ENCODE data around the gene HECW1. TPM values are rescaled to one million over a fixed set of nuclear protein-coding genes. Genes with fewer than 3 reads are reported as not detected.
"Not testable (repeated sequence)": the region's sequence is repeated elsewhere in the genome, so short reads cannot be mapped to it uniquely, and the experiment has no call there.

The HECW1 gene
- total RNA-seq, 2 experiments from 2014 or later, result not detected

- POLR2A ChIA-PET, result no interaction called here
- Mint-ChIP-seq H3K4me1 (no peaks in the 10 kb centered on the region), H3K27ac (no peak overlapping the region), H3K27me3 (peaks cover 21% of the 10 kb centered on the region), H3K36me3 (ENCODE audit: low read depth) (no peaks in the 10 kb centered on the region), H3K4me3 (no peak overlapping the region), H3K9me3 (no peaks in the 10 kb centered on the region)
- CTCF ChIA-PET, result no interaction called here
- no peak for DNase-seq
Measured at GRCh38 chr7:43337191-43337590, 224.7 kb downstream of the HECW1 start.

- DNase-seq, result no peak
- Mint-ChIP-seq H3K27me3 (peaks cover 21% of the 10 kb centered on the region), H3K36me3 (ENCODE audit: low read depth) (no peaks in the 10 kb centered on the region), H3K4me3 (no peak overlapping the region), H3K4me1 (no peaks in the 10 kb centered on the region), H3K27ac (no peak overlapping the region), H3K9me3 (no peaks in the 10 kb centered on the region)
- POLR2A ChIA-PET, result no interaction called here
- CTCF ChIA-PET, result no interaction called here
Measured at GRCh38 chr7:43337811-43338210, 225.4 kb downstream of the HECW1 start.

GRCh38 chr7:43341132-43341531, 228.7 kb downstream of the HECW1 start:
- Mint-ChIP-seq H3K9me3 (no peaks in the 10 kb centered on the region), H3K4me3 (no peak overlapping the region), H3K36me3 (ENCODE audit: low read depth) (no peaks in the 10 kb centered on the region), H3K27ac (no peak overlapping the region), H3K4me1 (no peaks in the 10 kb centered on the region), H3K27me3 (peaks cover 20% of the 10 kb centered on the region)
- no peak for DNase-seq
- CTCF ChIA-PET, result no interaction called here
- POLR2A ChIA-PET, result no interaction called here

- H3K4me1 Mint-ChIP-seq; H3K9me3 Mint-ChIP-seq; DNase-seq; H3K27ac Mint-ChIP-seq; H3K4me3 Mint-ChIP-seq; POLR2A ChIA-PET; H3K36me3 Mint-ChIP-seq (ENCODE audit: low read depth); CTCF ChIA-PET: not testable (repeated sequence)
- H3K27me3 Mint-ChIP-seq, result peaks cover 28% of the 10 kb centered on the region
Measured at GRCh38 chr7:43343417-43343816, 231.0 kb downstream of the HECW1 start.

- H3K4me1 Mint-ChIP-seq; DNase-seq; H3K4me3 Mint-ChIP-seq; H3K9me3 Mint-ChIP-seq; H3K27ac Mint-ChIP-seq; H3K36me3 Mint-ChIP-seq (ENCODE audit: low read depth); CTCF ChIA-PET; POLR2A ChIA-PET: not testable (repeated sequence)
- H3K27me3 Mint-ChIP-seq, result peaks cover 30% of the 10 kb centered on the region
Measured at GRCh38 chr7:43345696-43346095, 233.2 kb downstream of the HECW1 start.

GRCh38 chr7:43351683-43352082, 239.2 kb downstream of the HECW1 start:
- no peak overlapping the region for H3K4me3 Mint-ChIP-seq
- POLR2A ChIA-PET, result no interaction called here
- H3K27me3 Mint-ChIP-seq, result peaks cover 33% of the 10 kb centered on the region
- no peak overlapping the region for H3K27ac Mint-ChIP-seq
- H3K4me1 Mint-ChIP-seq, result no peaks in the 10 kb centered on the region
- CTCF ChIA-PET, result no interaction called here
- DNase-seq, result no peak
- no peaks in the 10 kb centered on the region for H3K36me3 Mint-ChIP-seq (ENCODE audit: low read depth)
- no peaks in the 10 kb centered on the region for H3K9me3 Mint-ChIP-seq

- Mint-ChIP-seq H3K9me3 (no peaks in the 10 kb centered on the region), H3K4me1 (no peaks in the 10 kb centered on the region), H3K36me3 (ENCODE audit: low read depth) (no peaks in the 10 kb centered on the region), H3K4me3 (no peak overlapping the region), H3K27me3 (peaks cover 21% of the 10 kb centered on the region), H3K27ac (no peak overlapping the region)
- ChIA-PET POLR2A (no interaction called here), CTCF (interaction anchor here (1.7 kb wide), 1 partner anchor 16 kb away, joined by 3 read pairs; no protein-coding TSS in a partner anchor)
- no peak for DNase-seq
Measured at GRCh38 chr7:43353902-43354301, 241.5 kb downstream of the HECW1 start.

- ChIA-PET CTCF (no interaction called here), POLR2A (no interaction called here)
- Mint-ChIP-seq H3K27ac (no peak overlapping the region), H3K9me3 (no peaks in the 10 kb centered on the region), H3K4me3 (no peak overlapping the region), H3K4me1 (no peaks in the 10 kb centered on the region), H3K27me3 (peaks cover 4% of the 10 kb centered on the region), H3K36me3 (ENCODE audit: low read depth) (no peaks in the 10 kb centered on the region)
- DNase-seq, result no peak
Measured at GRCh38 chr7:43362652-43363034, 250.2 kb downstream of the HECW1 start.

- Mint-ChIP-seq H3K27me3 (peaks cover 4% of the 10 kb centered on the region), H3K4me1 (no peaks in the 10 kb centered on the region), H3K9me3 (no peaks in the 10 kb centered on the region), H3K36me3 (ENCODE audit: low read depth) (no peaks in the 10 kb centered on the region), H3K27ac (no peak overlapping the region), H3K4me3 (no peak overlapping the region)
- ChIA-PET CTCF (no interaction called here), POLR2A (no interaction called here)
- DNase-seq, result no peak
Measured at GRCh38 chr7:43363035-43363791, 250.8 kb downstream of the HECW1 start.

- H3K9me3 Mint-ChIP-seq, result no peaks in the 10 kb centered on the region
- no peak overlapping the region for H3K4me3 Mint-ChIP-seq
- no peak overlapping the region for H3K27ac Mint-ChIP-seq
- peaks cover 4% of the 10 kb centered on the region for H3K27me3 Mint-ChIP-seq
- POLR2A ChIA-PET, result no interaction called here
- DNase-seq, result no peak
- CTCF ChIA-PET, result no interaction called here
- no peaks in the 10 kb centered on the region for H3K4me1 Mint-ChIP-seq
- no peaks in the 10 kb centered on the region for H3K36me3 Mint-ChIP-seq (ENCODE audit: low read depth)
Measured at GRCh38 chr7:43364391-43364790, 251.9 kb downstream of the HECW1 start.

GRCh38 chr7:43372676-43373355, 260.4 kb downstream of the HECW1 start:
- ChIA-PET POLR2A (no interaction called here), CTCF (no interaction called here)
- H3K4me3 Mint-ChIP-seq, result no peak overlapping the region
- H3K4me1 Mint-ChIP-seq, result no peaks in the 10 kb centered on the region
- no peak for DNase-seq
- H3K36me3 Mint-ChIP-seq (ENCODE audit: low read depth), result no peaks in the 10 kb centered on the region
- peaks cover 11% of the 10 kb centered on the region for H3K27me3 Mint-ChIP-seq
- no peak overlapping the region for H3K27ac Mint-ChIP-seq
- no peaks in the 10 kb centered on the region for H3K9me3 Mint-ChIP-seq

- POLR2A ChIA-PET, result no interaction called here
- H3K4me1 Mint-ChIP-seq, result no peaks in the 10 kb centered on the region
- CTCF ChIA-PET, result no interaction called here
- no peaks in the 10 kb centered on the region for H3K36me3 Mint-ChIP-seq (ENCODE audit: low read depth)
- H3K27ac Mint-ChIP-seq, result no peak overlapping the region
- peaks cover 13% of the 10 kb centered on the region for H3K27me3 Mint-ChIP-seq
- DNase-seq, result no peak
- H3K4me3 Mint-ChIP-seq, result no peak overlapping the region
- no peaks in the 10 kb centered on the region for H3K9me3 Mint-ChIP-seq
Measured at GRCh38 chr7:43377196-43377960, 264.9 kb downstream of the HECW1 start.

GRCh38 chr7:43379210-43379609, 266.8 kb downstream of the HECW1 start:
- H3K4me1 Mint-ChIP-seq, result no peaks in the 10 kb centered on the region
- H3K4me3 Mint-ChIP-seq, result no peak overlapping the region
- peaks cover 10% of the 10 kb centered on the region for H3K27me3 Mint-ChIP-seq
- H3K9me3 Mint-ChIP-seq, result peaks cover 6% of the 10 kb centered on the region
- H3K36me3 Mint-ChIP-seq (ENCODE audit: low read depth), result no peaks in the 10 kb centered on the region
- POLR2A ChIA-PET, result no interaction called here
- CTCF ChIA-PET, result no interaction called here
- H3K27ac Mint-ChIP-seq, result no peak overlapping the region
- DNase-seq, result no peak

Measured in activated CD4-positive, alpha-beta memory T cell treated with anti-CD3 and anti-CD28 coated beads, Interleukin-2, amount 10 ng/mL, durations not matched to agents 7 days and 5 days (primary cell).